ENCODE results near the gene RAB32.

RAB32 gene

GRCh38 chr6:146582857-146583256, 39.2 kb downstream of the RAB32 start:
- DNase-seq (ENCODE audit: low spot score), result peak; percentile 71

DNA sequence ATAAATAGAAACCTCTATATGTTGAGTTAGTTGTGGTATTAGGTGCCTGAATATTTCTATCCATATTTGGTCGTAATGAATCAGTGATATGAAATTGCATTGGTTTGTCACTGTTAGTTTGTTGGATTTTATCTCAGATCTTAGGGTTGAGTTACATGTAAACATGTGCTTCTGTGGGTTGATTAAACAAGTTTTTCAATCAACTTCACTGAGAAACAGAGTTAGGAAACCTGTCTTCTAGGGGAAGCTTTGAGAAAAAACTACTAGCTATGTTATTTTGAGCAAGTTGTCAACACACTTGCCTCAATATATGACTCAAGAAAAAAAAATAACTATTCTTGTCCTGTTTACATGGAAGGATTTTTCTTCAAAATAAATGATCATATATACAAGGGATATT, 40.3 kb downstream of the RAB32 start:
- no peak for DNase-seq (ENCODE audit: low spot score)

GRCh38 chr6:146587459-146587858, 43.8 kb downstream of the RAB32 start:
- DNase-seq (ENCODE audit: low spot score), result no peak

DNA sequence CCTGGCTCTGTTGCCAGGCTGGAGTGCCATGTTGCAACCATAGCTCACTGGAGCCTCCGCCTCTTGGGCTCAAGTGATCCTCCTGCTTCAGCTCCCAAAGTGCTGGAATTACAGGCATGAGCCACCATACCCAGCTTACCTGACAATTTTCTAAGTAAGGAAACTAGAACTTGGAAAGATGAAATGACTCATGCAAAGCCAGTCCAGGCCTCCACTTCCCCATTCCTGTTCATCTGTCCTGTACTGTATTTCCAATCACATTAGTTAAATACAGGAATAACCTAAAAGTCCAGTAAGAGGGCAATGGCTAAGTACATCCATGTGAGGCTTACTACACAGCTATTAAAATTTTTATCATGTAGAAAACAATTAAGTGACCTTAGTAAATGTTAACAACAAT, 46.9 kb downstream of the RAB32 start:
- DNase-seq (ENCODE audit: low spot score), result no peak

GRCh38 chr6:146592451-146592850, 48.8 kb downstream of the RAB32 start:
- DNase-seq (ENCODE audit: low spot score), result no peak

DNA sequence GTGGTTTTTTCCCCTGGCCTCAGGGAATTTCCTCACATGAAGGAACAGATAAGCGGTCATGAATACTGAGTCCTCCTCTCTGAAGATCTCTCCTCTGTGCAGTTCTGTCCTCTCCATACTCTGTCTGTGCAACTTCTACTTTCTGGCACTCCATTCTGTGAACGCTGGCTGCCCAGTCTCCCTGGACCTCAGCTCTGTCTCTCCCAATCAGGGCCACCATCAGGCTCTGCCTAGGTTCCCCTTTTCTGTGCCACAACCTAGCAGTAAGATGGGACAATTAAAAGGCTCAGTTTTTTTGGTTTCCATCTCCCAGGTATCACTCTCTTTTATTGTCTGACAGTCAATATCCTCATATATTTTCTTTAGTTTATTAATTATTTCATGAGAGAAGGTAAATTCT, 50.4 kb downstream of the RAB32 start:
- DNase-seq (ENCODE audit: low spot score), result peak; percentile 45

DNA sequence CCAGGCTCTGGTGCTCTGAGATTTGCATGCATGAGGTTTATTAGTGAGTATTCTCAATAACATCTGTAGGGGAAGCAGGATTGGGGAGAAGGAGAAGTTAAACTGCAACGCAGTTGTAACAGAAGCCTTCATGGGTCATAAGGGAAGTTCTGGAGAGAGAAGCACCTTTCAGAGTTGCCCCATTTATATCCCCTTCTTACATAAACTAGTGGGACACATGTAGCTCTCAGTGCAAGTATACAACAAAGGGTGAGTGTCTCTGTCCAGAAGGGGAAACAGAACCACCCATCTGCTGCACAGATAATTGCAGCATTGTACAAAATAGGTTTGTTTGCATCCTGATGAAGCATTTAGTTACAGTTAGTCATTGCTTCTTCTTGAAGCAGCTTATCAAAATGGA, 50.9 kb downstream of the RAB32 start:
- DNase-seq (ENCODE audit: low spot score), result peak; percentile 84

GRCh38 chr6:146595972-146596731, 52.5 kb downstream of the RAB32 start:
- peak; percentile 80 for DNase-seq (ENCODE audit: low spot score)

DNA sequence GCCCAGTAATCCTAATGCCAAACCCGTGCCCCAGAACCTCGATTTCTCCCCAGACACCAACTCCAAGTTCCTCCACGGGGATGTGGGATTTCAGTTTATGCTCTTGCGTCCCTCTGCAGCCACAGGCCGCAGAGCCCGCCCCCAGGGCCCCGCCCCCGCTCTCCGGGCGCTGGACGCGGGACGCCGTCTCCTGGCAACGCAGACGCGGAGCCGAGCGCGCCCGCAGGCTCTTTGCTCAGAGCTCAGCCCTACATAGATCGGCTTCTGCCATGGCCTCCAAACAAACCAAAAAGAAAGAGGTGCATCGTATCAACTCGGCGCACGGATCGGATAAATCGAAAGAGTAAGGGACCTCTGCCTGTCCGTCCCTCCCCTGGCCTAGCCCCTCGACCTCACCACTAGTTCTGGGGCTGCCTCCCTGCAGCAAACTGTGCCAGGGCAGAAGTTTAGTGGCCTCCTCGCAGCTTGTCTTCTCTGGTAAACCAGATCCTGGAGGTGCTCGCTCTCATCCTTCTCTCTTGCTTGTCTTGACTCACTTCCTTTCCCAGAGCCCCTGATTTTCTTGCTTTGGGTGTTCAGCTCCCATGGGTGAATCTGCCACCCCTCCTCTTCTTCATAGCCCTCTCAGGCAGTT, 55.3 kb downstream of the RAB32 start, which contains the start of gene ADGB:
ADGB (plus strand) TSS at position 201 of the 634 bp plus-strand sequence; CDS start at position 270, 69 bp downstream.
- peak; percentile 30 for DNase-seq (ENCODE audit: low spot score)

GRCh38 chr6:146601352-146601751, 57.7 kb downstream of the RAB32 start:
- no peak for DNase-seq (ENCODE audit: low spot score)

- no peak for DNase-seq (ENCODE audit: low spot score)
These were observed 58.9 kb downstream of the RAB32 start for GRCh38 chr6:146602526-146602925.
